OCI-LY7 (cell line): ENCODE measurements around the gene AREL1.

ENCODE experiments used
- EZH2phosphoT487 ChIP-seq: fragments of 200-600 bp; sonication (generic); IDR thresholded peaks from 2 replicates; pipeline ENCODE4 v1.6.1; 2018; ENCODE audit warnings: low read depth, borderline replicate concordance, mild to moderate bottlenecking, mixed run types, antibody characterized with exemption, low read length, moderate library complexity, mixed read lengths
- TF ChIP-seq, protein P1 (sequence below): fragments of 200-600 bp; sonication (generic); conservative IDR thresholded peaks from 2 replicates; pipeline ENCODE4 v1.5.1; 2014; ENCODE audit warnings: mild to moderate bottlenecking, antibody characterized with exemption, low read length, moderate library complexity, mixed read lengths

DNA sequence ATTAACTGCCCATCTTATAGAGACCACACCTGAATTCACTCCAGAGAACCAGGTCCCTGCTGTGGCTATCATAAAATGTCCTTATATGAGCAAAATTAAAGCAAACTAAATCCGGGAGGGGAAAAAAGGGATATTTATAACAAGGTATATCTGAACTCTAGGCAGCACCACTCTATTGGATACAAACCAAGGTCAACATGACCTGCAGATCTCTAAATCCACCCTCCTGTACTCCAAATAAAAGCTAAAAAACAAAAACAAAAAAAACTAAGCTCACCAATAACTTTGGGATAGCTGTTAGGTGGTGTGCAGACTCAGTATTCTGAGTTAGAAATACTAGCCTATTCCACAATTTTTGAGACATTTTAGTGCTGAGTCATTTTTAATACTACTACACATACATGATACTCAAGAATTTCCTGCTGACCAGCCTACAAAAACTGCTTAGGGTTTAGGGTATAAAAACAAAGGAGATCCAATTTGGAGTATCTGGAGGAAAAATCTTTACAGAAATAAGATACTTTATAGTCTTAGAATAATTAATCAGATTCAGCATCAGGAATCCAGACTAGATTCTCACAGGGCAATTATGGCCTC lies 54.2 kb downstream of the AREL1 start:
- TF ChIP-seq, protein P1, sequence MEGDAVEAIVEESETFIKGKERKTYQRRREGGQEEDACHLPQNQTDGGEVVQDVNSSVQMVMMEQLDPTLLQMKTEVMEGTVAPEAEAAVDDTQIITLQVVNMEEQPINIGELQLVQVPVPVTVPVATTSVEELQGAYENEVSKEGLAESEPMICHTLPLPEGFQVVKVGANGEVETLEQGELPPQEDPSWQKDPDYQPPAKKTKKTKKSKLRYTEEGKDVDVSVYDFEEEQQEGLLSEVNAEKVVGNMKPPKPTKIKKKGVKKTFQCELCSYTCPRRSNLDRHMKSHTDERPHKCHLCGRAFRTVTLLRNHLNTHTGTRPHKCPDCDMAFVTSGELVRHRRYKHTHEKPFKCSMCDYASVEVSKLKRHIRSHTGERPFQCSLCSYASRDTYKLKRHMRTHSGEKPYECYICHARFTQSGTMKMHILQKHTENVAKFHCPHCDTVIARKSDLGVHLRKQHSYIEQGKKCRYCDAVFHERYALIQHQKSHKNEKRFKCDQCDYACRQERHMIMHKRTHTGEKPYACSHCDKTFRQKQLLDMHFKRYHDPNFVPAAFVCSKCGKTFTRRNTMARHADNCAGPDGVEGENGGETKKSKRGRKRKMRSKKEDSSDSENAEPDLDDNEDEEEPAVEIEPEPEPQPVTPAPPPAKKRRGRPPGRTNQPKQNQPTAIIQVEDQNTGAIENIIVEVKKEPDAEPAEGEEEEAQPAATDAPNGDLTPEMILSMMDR = no peak
- no peak for TF ChIP-seq EZH2phosphoT487
